ENCODE results near the gene SCGB3A2.
"Not testable (repeated sequence)": the region's sequence is repeated elsewhere in the genome, so short reads cannot be mapped to it uniquely, and the experiment has no call there.

Gene SCGB3A2

GRCh38 chr5:147863454-147864158, 14.9 kb upstream of the SCGB3A2 start:
- DNase-seq (ENCODE audit: low read depth), result no peak

- no peak for DNase-seq (ENCODE audit: low read depth)
Measured at GRCh38 chr5:147869112-147869511, 9.4 kb upstream of the SCGB3A2 start.

GRCh38 chr5:147869892-147870291, 8.6 kb upstream of the SCGB3A2 start:
- not testable (repeated sequence) for DNase-seq (ENCODE audit: low read depth)

DNA sequence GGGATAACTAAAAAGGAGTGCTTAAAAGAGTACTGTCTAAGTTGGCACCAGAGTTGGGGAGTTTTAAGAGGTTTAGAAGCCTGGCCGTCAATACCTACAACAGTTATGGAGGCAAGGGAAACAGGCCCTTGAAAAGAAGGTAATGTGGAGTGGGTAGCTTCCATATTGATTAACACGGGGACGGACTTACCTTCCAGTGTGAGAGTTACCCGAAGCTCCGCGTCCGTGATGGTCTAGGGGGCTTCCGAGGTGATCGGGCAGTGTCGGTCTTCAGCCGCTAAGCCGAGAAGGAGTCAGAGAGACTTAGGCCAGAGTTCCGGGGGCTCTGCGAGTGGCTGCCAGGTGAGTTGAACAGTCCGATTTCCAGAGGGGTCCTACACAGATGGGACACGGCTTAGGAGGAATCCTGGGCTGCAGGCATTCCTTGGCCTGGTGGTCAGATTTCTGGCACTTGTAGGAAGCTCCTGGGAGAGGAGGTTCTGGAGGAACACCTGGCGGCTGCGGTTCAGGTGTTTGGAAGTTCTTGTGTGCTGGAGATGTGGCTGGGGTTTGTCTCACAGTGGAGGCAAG, 6.4 kb upstream of the SCGB3A2 start:
- DNase-seq (ENCODE audit: low read depth), result not testable (repeated sequence)

- DNase-seq (ENCODE audit: low read depth), result not testable (repeated sequence)
Measured at GRCh38 chr5:147872744-147873435, 5.6 kb upstream of the SCGB3A2 start.

GRCh38 chr5:147874118-147874875, 4.2 kb upstream of the SCGB3A2 start:
- not testable (repeated sequence) for DNase-seq (ENCODE audit: low read depth)

DNA sequence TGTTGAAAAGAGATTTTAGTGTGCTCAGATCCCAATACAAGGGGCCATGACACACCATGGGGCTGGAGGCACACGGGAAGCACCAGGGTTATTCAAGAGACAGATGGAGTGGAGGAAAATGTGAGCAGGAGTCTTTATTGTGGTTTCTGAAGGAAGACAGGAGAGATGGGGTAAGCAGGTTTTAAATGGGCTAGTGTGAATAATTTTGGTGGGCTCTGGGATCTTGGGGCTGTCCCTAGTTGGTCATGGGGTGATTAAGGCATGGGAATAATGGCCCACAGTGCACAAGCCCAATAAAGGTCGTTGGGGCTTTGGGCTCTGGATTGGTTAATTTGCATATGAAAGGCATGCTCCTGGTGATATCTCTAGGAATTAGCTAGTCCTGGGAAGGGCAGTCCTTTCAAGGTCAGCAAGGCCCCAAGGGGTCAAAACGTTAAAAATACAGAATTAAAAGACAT, 3.6 kb upstream of the SCGB3A2 start:
- no peak for DNase-seq (ENCODE audit: low read depth)

- DNase-seq (ENCODE audit: low read depth), result no peak
Measured at GRCh38 chr5:147876141-147876540, 2.4 kb upstream of the SCGB3A2 start.

GRCh38 chr5:147876626-147877025, 1.9 kb upstream of the SCGB3A2 start:
- DNase-seq (ENCODE audit: low read depth), result no peak

DNA sequence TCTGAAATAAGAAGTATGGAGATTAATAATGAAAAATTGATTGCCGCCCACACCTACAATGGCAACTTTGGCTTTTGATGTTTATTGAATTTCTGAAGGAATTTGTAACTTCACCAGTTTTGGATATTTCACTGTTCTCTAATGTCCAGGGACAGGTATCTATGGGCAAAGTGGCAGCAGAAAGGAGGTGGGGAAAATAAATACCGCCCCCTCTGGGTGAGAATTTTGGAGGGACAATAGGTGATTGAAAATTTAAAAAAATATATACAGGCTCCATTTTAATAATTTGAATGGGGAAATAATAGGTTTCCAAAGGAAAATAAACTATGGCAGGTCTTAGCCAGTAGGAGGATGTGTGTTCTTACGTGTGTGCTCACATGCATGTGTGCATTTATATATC, 1.3 kb downstream of the SCGB3A2 start:
- DNase-seq (ENCODE audit: low read depth), result no peak

DNA sequence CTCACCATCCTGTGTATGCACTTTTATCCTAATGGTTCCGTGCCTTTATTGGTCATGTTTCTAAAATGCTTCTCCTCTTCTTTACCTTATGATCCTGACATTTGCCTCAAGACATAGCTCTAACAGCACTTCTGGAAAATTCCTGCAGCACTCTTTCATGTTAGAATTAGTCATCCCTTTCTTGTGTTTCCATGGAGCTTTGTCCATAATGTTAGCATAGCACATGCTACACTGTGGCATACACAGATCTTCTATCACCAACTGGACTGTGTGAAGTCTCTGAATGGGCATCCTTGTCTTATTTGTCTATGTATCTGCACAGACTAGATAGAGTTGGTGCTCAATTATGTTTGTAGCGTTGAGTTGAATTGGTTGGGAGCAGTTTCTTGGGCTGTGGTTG, 2.0 kb downstream of the SCGB3A2 start:
- no peak for DNase-seq (ENCODE audit: low read depth)

DNA sequence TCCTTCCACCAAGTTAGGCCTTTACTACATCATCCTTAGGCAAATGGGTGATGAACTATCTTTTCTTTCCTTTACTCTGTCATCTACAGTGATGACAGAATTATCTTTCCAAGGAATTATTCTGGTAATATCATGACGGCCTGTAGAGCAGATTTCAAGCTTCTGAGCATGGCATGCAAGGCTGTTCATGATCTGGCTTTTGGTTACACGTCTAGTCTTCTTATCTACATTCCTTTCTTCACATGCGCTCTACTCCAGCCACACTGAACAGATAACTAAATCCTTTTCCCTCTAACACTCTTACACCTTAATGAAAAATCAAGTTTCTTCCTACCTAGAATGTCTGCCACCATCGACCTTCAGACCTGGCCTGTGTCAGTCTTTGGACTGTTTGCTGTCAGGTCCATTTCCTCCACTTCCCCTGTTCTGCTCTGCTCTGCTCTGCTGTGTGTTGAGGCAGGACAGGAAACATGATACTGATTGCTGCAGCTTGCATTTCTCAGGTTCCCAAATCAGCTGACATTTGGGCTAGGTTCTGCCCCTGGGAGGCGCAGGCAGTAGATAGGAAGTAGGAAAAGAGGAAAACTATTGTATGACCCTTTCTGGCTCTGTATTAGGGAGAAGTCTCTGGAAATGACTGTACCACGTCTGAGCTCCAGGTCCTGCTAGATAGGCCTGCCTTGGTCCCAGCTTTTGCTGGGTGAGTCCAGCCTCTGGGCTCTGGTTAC, 4.2 kb downstream of the SCGB3A2 start:
- no peak for DNase-seq (ENCODE audit: low read depth)

DNA sequence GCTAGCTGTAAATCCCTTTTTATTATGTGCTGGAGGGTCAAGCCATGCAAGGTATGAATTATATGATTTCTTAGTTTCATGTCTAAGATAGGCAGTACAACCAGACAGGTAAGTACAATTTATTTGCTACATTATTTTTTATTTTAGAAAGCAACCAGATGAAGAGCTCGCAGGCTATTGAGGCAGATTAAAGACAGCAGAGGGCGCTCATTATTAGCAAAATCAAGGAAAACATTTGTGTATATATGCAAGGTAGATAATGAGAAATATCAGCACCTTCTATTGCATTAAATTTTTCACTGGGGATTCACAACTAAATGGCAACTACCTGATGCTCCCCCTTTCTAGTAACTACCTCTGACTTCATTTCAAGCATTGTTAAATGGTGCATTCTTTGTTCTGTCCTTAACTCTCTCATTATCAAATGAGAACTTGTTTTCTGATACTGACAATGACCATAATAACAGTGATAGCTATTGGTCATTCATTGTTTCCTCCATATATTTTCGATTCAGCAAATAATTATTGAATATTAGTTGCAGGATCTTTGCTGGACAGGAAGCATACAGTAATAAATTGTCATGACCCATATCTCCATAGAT, 8.6 kb downstream of the SCGB3A2 start:
- no peak for DNase-seq (ENCODE audit: low read depth)

- no peak for DNase-seq (ENCODE audit: low read depth)
Measured at GRCh38 chr5:147887930-147888329, 9.4 kb downstream of the SCGB3A2 start.

DNA sequence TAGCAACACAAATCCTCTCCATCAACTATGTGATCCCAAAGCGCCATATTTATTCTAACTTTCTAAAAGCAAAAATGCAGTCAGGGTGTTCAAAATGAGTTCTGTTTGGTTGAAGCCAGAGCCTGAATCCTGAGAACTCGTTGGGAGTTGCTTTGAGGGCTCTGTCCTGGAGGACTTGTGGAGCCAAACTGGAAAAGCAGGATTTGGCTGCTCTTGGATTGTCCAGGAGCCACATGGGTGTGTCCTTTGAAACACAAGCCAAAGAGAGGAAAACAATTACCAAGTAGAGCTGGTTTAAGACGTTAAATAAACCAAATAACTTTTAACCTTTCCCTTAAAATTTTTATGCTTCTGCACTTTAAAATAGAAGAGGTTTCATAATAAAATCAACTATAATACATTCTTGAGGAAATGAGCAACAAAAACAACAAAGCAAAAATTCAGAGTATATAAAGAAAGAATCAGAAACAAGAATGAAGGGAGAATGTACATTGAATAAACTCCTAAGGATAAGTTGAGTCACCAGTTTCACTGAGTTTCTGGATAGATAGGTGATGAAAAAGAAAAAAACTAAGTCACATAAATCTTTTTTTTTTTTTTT, 14.3 kb downstream of the SCGB3A2 start:
- no peak for DNase-seq (ENCODE audit: low read depth)

GRCh38 chr5:147893820-147894219, 15.3 kb downstream of the SCGB3A2 start:
- no peak for DNase-seq (ENCODE audit: low read depth)

DNA sequence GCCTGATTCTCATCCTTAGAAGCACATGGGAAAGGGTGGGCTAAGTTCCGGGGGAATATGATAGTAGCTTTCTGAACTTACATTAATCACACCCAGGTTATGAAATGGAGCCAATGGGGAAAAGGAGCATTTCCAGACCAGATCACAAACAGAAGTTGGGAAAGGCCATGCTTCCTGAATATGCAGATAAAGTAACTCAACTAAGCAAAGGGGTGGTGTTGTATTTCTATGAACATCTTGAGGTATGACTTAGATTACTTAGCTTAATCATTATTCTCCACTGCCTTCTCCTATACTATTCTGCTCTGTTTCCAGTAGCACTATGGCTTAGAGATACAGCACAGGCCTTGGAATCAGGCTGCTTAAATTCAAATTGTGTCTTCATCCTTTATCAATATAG, 17.4 kb downstream of the SCGB3A2 start:
- no peak for DNase-seq (ENCODE audit: low read depth)

GRCh38 chr5:147898875-147899401, 20.4 kb downstream of the SCGB3A2 start:
- no peak for DNase-seq (ENCODE audit: low read depth)

GRCh38 chr5:147901599-147902039, 23.1 kb downstream of the SCGB3A2 start:
- no peak for DNase-seq (ENCODE audit: low read depth)

DNA sequence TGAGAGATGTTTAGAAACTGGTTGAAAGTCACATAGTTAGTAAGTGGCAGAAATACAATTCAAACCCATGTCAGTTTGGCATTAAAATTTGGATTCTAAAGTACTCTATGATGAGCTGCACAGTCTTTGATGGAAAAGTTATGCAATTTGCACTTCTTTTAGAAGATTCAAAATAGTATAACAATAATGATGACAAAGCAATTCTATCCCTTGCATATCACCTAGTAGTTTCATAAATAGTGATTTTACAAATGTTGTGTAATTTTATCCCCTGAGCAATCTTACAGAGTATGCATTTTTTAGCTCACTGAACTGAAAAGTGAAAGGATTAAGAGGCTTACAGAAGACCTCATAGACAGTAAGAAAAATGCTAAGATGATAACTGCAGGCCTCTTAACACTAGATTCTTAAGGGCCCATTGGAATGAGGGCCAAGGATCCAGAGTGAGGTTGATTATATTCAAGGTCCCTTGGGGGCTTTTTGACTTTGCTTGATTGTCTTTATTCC, 24.2 kb downstream of the SCGB3A2 start:
- no peak for DNase-seq (ENCODE audit: low read depth)

Measured in stimulated activated CD8-positive, alpha-beta memory T cell treated with anti-CD3 and anti-CD28 coated beads, Interleukin-7, amount 100 ng/mL, for 24 hours (primary cell).